B cell (primary cell): ENCODE measurements around the gene SNRNP48. TPM values are rescaled to one million over a fixed set of nuclear protein-coding genes. Genes with fewer than 3 reads are reported as not detected.

Source experiments
- ATAC-seq: fragments of 200-7000 bp; cut with Tn5 transposase; one replicate; pipeline ENCODE4 v1.10.0; 2021; ENCODE audit warnings: low read depth, mild to moderate bottlenecking, moderate number of reproducible peaks, moderate library complexity
- CTCF ChIA-PET: fragments of 350-600 bp; sonication (Branson Sonifier 250); formaldehyde crosslinking; loops from one replicate; lab custom pipeline; 2021; ENCODE audit warnings: antibody characterized with exemption, inconsistent platforms; lab: Charles Lee
- POLR2A ChIA-PET: fragments of 350-600 bp; sonication (Branson Sonifier 250); formaldehyde crosslinking; loops from one replicate; lab custom pipeline; 2021; ENCODE audit warnings: antibody characterized with exemption; lab: Charles Lee
- DNase-seq: peaks from one replicate; pipeline ENCODE4 v3.0.0; 2013
- H2AFZ ChIP-seq: 2 replicates; pipeline ENCODE4 v1.6.1; 2012; ENCODE audit warnings: mild to moderate bottlenecking, low read depth, low read length; ENCODE audit not compliant: insufficient read depth, poor library complexity, severe bottlenecking
- H3K27ac ChIP-seq, 2 donors: 1 replicate in 1 of 2; 2 replicates in 1 of 2; pipeline ENCODE4 v1.5.1; 2012 to 2013; ENCODE audit warnings: low read length in 2 of 2, mild to moderate bottlenecking in 2 of 2, moderate library complexity in 1 of 2
- H3K27me3 ChIP-seq, 4 experiments: fragments of 200-600 bp in 1 of 4; sonication (generic) in 1 of 4; replicated peaks in 1 of 4; 1 replicate in 2 of 4; 2 replicates in 2 of 4; pipeline versions ENCODE4 v1.6.1 to v1.7.0; 2013 to 2016; ENCODE audit warnings: low read length in 3 of 4, mild to moderate bottlenecking in 2 of 4, mixed read lengths in 1 of 4, moderate library complexity in 1 of 4; ENCODE audit not compliant: insufficient read depth in 4 of 4, control insufficient read depth in 3 of 4; ENCODE audit errors: control extremely low read depth in 1 of 4
- H3K36me3 ChIP-seq, 2 experiments: replicated peaks in 1 of 2; 1 replicate in 1 of 2; 2 replicates in 1 of 2; pipeline versions ENCODE4 v1.6.1 to v1.7.1; 2013; ENCODE audit warnings: low read length in 1 of 2; ENCODE audit not compliant: insufficient read depth in 2 of 2, control insufficient read depth in 1 of 2; ENCODE audit errors: control extremely low read depth in 1 of 2, extremely low read depth in 1 of 2
- H3K4me1 ChIP-seq, 2 donors: fragments of 200-600 bp in 1 of 2; sonication (generic) in 1 of 2; 1 replicate in 1 of 2; 2 replicates in 1 of 2; pipeline versions ENCODE4 v1.5.1 to v1.6.1; 2013 to 2017; ENCODE audit warnings: low read length in 2 of 2; ENCODE audit not compliant: control insufficient read depth in 2 of 2, insufficient read depth in 2 of 2
- H3K4me2 ChIP-seq: replicated peaks from 2 replicates; pipeline ENCODE3; 2012; ENCODE audit warnings: mild to moderate bottlenecking, low read depth, low read length; ENCODE audit not compliant: poor library complexity, severe bottlenecking
- H3K4me3 ChIP-seq, 5 experiments: fragments of 200-600 bp in 1 of 5; sonication (generic) in 1 of 5; 1 replicate in 3 of 5; 2 replicates in 2 of 5; pipeline versions ENCODE4 v1.5.1 to v1.7.0; 2011 to 2016; ENCODE audit warnings: low read length in 4 of 5, mild to moderate bottlenecking in 4 of 5, low read depth in 2 of 5, control low read depth in 1 of 5, moderate library complexity in 1 of 5; ENCODE audit not compliant: insufficient read depth in 1 of 5; ENCODE audit errors: control extremely low read depth in 1 of 5, extremely low read depth in 1 of 5
- H3K79me2 ChIP-seq: fragments of 200-600 bp; sonication (generic); one replicate; pipeline ENCODE4 v1.6.0; 2016; ENCODE audit warnings: low read length; ENCODE audit not compliant: control insufficient read depth, insufficient read depth
- H3K9ac ChIP-seq: fragments of 200-600 bp; sonication (generic); 2 replicates; pipeline ENCODE4 v1.6.1; 2017; ENCODE audit warnings: mild to moderate bottlenecking, low read length, moderate library complexity
- H3K9me3 ChIP-seq, 3 donors: one replicate each; pipeline versions ENCODE4 v1.6.1 to v1.7.1; 2013; ENCODE audit warnings: low read length in 2 of 3; ENCODE audit not compliant: control insufficient read depth in 2 of 3, insufficient read depth in 1 of 3; ENCODE audit errors: control extremely low read depth in 1 of 3
- H4K20me1 ChIP-seq: 2 replicates; pipeline ENCODE4 v1.6.0; 2012; ENCODE audit warnings: mild to moderate bottlenecking, low read length; ENCODE audit not compliant: insufficient read depth, control insufficient read depth, poor library complexity, severe bottlenecking
- H3K27ac Mint-ChIP-seq: one replicate; pipeline ENCODE4 v1.8.0; 2021; ENCODE audit warnings: mixed read lengths
- H3K27me3 Mint-ChIP-seq: one replicate; pipeline ENCODE4 v1.8.0; 2021; ENCODE audit warnings: mixed read lengths
- H3K4me1 Mint-ChIP-seq: one replicate; pipeline ENCODE4 v1.8.0; 2021; ENCODE audit warnings: mixed read lengths
- H3K4me3 Mint-ChIP-seq: one replicate; pipeline ENCODE4 v1.8.0; 2021; ENCODE audit warnings: mixed read lengths
- H3K9me3 Mint-ChIP-seq: one replicate; pipeline ENCODE4 v1.8.0; 2022; ENCODE audit warnings: mixed read lengths; ENCODE audit not compliant: insufficient read depth
- CTCF ChIP-seq: fragments of 200-600 bp; IDR thresholded peaks from one replicate; pipeline ENCODE4 v1.8.0; 2022; ENCODE audit warnings: antibody characterized with exemption, mild to moderate bottlenecking
- EZH2 ChIP-seq: IDR thresholded peaks from 2 replicates; pipeline ENCODE4 v1.6.1; 2012; ENCODE audit warnings: borderline replicate concordance, low read depth, mild to moderate bottlenecking, moderate library complexity, low read length; ENCODE audit not compliant: insufficient read depth, poor library complexity, severe bottlenecking
- WGBS: methylation state at CpG from one replicate; pipeline ENCODE4 v1.1.5; 2013; ENCODE audit warnings: missing lambda C conversion rate; ENCODE audit not compliant: insufficient coverage; 5-methylcytosine and 5-hydroxymethylcytosine counted together
- intact Hi-C: fragments of 100-400 bp; cut with micrococcal nuclease; formaldehyde crosslinking; loops from one replicate; pipeline ENCODE4 v1.10.0; 2022
- polyA plus RNA-seq: library from polyadenylated mRNA; depleted of rRNA; stranded (reverse); fragments of >200 nt; gene quantifications from 2 replicates; pipeline ENCODE4 v1.2.3, GENCODE V29; 2012
- total RNA-seq, 2 donors: library from RNA; stranded (reverse); fragments of 120-200 nt in 1 of 2; gene quantifications; 1 replicate in 1 of 2; 2 replicates in 1 of 2; pipeline versions ENCODE4 v1.2.3 to v1.2.4, GENCODE V29; 2013 to 2022

The SNRNP48 gene
- total and polyA plus RNA-seq, 2 donors (not counting 1 experiment from before 2014, with no cell fraction given): 8.9 to 22.9 TPM

DNA sequence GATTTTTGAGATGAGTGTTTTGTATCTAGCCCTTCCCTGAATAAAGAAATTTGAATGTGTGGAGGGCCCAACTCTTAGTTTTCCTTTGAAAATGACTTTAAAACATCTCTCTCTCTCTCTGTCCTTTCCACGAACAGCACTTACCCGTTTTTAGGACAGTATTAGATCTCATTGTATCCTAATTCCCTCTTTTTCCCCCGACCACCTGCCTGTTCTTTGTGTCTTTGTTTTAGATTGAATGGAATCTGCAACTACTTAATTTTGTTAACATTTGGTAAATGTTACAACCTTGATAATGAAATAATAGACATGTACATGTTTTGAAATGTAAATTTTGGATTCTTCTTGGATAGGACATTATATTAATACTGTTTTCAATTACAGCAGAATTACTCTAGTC, 45.4 kb upstream of the SNRNP48 start:
- H3K4me1 Mint-ChIP-seq: peaks cover 19% of the 10 kb centered on the region
- H3K36me3 ChIP-seq: no peaks in the 10 kb centered on the region
- no CpG with 5 or more reads among the region's 3 CpGs for WGBS
- CTCF ChIA-PET: no interaction called here
- TF ChIP-seq EZH2 (no peak), CTCF (no peak)
- H4K20me1 ChIP-seq: no peaks in the 10 kb centered on the region
- no peak for DNase-seq
- ATAC-seq: no peak
- H2AFZ ChIP-seq: no peak overlapping the region
- POLR2A ChIA-PET: no interaction called here
- H3K9me3 ChIP-seq: peaks cover 0 to 7% (median 0%) of the 10 kb centered on the region in 3 donors
- H3K79me2 ChIP-seq: no peaks in the 10 kb centered on the region
- peaks cover 0 to 31% (median 31%) of the 10 kb centered on the region in 4 experiments for H3K27me3 ChIP-seq
- no peak overlapping the region for H3K27ac Mint-ChIP-seq
- H3K4me3 Mint-ChIP-seq: no peak overlapping the region
- peaks cover 50% of the 10 kb centered on the region for H3K27me3 Mint-ChIP-seq
- no peaks in the 10 kb centered on the region for H3K9me3 Mint-ChIP-seq
- no peak overlapping the region for H3K4me2 ChIP-seq
- H3K4me3 ChIP-seq: no peak overlapping the region
- H3K9ac ChIP-seq: no peak overlapping the region
- intact Hi-C loops: no loop called here
- no peak overlapping the region for H3K27ac ChIP-seq
- H3K4me1 ChIP-seq: peaks cover 25% of the 10 kb centered on the region in 2 donors

DNA sequence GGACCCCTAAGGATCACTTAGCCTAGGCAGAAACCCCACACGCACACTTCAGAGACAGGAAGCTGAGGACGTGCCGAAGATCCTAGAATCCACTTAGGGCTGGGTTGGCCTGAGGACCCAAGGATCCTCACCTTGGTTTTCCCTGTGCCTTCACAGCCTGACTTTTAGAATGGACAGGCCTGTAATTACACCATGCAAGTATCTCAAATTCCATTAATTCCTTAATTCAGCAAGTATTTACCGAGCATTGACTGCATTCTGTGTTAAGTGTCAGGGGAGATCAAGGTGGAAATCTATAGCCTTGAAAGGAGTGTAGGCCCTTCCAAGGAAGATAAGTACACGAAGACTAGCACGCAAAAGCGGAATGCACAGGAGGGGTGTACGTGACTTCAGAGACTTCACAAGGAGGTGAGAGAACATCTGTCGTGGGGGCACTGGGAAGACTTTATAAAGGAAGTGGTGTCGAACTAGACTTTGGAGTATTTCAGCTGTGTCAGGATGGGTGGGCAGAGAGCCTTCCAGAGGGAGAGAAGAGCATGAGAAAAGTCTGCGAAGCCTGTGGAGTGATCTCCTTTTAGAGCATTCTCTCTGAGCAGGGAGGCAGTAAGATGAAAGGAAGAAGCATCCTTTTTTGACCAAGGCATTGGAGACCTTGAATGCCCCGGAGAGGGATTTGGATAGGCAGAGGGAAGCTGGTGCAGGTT, 44.5 kb upstream of the SNRNP48 start:
- Histone ChIP-seq H3K27me3 (peaks cover 0 to 27% (median 22%) of the 10 kb centered on the region in 4 experiments), H3K9ac (no peak overlapping the region), H3K4me3 (no peak overlapping the region), H3K4me1 (peaks cover 21 to 23% of the 10 kb centered on the region in 2 donors), H4K20me1 (no peaks in the 10 kb centered on the region), H3K79me2 (no peaks in the 10 kb centered on the region), H3K4me2 (no peak overlapping the region), H3K9me3 (peaks cover 0 to 5% (median 0%) of the 10 kb centered on the region in 3 donors), H3K36me3 (no peaks in the 10 kb centered on the region), H2AFZ (no peak overlapping the region), H3K27ac (no peak overlapping the region)
- no peak for ATAC-seq
- 92% methylated on average over 11 of the region's 12 CpGs for WGBS
- H3K27me3 Mint-ChIP-seq: peaks cover 43% of the 10 kb centered on the region
- peaks cover 18% of the 10 kb centered on the region for H3K4me1 Mint-ChIP-seq
- TF ChIP-seq EZH2 (no peak), CTCF (no peak)
- intact Hi-C loops: no loop called here
- H3K4me3 Mint-ChIP-seq: no peak overlapping the region
- no peak overlapping the region for H3K27ac Mint-ChIP-seq
- DNase-seq: no peak
- no peaks in the 10 kb centered on the region for H3K9me3 Mint-ChIP-seq
- ChIA-PET POLR2A (interaction anchor here (0.5 kb wide), 1 partner anchor 675 kb away, joined by 3 read pairs; no protein-coding TSS in a partner anchor), CTCF (no interaction called here)
